Stimulated activated CD4-positive, alpha-beta T cell treated with anti-CD3 and anti-CD28 coated beads, Interleukin-2, amount 100 ng/mL, for 4 hours (primary cell): ENCODE data around the gene IFI44.

Experiments used
- DNase-seq: peaks from one replicate; pipeline ENCODE4 v3.0.0-alpha.2; 2020; ENCODE audit warnings: low read depth

IFI44 gene

GRCh38 chr1:78649628-78650027, at the start of gene IFI44:
IFI44 (plus strand) TSS chr1:78649831; CDS start chr1:78650196, 365 bp downstream.
- DNase-seq: peak; percentile 70

- DNase-seq: no peak
Measured at GRCh38 chr1:78601068-78601467, 48.6 kb upstream of the IFI44 start.

DNA sequence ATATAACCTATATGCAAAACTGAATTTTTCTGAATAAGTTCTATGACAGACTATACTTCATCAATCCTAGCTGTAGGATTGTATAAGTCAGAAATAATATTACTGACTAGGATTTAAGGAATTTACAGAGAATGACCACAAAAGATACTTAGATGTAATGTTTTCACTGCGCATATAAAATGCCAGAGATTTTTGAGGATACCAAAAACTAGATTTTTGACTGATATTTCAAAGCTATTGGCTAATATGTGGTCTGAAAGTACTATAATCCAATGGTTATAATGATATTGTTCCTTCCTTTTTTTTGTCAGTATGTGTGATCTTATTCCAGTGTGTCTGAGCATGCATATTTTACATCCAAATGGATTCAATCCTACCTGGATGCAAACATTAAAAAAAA, 46.4 kb upstream of the IFI44 start:
- DNase-seq: no peak

DNA sequence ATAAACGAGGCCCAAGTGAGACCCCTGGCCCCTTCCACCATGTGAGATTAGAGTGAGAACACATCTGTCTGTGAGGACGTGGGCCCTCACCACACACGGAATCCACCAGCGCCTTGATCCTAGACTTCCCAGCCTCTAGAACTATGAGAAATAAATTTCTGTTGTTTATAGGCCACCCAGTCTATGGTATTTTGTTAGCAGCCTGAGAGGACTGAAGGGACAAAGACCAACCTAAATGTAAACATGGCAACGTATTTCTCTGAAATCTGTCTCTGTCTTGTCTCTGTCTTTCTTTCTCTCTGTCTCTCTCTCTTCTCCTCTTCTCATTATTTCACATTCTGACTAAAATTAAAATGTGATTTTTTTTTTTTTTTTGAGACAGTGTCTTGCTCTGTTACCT, 45.0 kb upstream of the IFI44 start:
- DNase-seq: no peak

- DNase-seq: no peak
Measured at GRCh38 chr1:78606274-78606673, 43.4 kb upstream of the IFI44 start.

DNA sequence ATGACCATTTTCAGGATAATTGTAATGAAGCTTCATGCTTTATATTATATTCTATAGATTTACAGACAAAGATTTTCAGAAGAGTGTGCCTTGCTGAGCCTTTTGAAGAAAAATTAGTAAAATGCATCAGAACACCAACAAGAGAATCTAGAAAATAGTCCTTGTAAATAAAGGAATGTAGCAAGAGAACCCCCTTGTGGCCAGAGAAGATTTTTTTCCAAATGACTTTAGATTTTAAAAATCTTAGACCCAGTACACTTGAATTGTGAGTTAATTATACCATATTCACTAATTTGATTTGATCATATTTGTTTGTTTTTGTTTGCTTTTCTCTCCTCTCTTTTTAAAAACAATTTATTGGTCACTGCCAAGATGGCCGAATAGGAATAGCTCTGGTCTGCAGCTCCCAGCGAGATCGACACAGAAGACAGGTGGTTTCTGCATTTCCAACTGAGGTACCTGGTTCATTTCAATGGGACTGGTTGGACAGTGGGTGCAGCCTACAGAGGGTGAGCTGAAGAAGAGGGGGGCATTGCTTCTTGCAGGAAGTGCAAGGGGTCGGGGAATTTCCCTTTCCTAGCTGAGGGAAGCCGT, 42.2 kb upstream of the IFI44 start:
- no peak for DNase-seq

DNA sequence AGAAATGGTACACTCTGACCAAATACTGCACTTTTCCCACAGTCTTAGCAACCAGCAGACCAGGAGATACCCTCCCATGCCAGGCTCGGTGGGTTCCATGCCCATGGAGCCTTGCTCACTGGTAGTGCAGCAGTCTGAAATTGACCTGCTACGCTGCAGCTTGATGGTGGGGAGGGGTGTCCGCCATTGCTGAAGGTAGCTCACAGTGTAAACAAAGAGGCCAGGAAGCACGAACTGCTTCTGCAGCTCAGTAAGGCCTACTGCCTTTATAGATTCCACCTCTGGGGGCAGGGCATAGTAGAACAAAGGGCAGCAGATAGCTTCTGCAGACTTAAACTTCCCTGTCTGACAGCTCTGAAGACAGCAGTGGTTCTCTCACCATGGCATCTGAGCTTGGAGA, 41.7 kb upstream of the IFI44 start:
- DNase-seq: no peak

- peak; percentile 43 for DNase-seq
Measured at GRCh38 chr1:78617615-78618026, 32.0 kb upstream of the IFI44 start.

DNA sequence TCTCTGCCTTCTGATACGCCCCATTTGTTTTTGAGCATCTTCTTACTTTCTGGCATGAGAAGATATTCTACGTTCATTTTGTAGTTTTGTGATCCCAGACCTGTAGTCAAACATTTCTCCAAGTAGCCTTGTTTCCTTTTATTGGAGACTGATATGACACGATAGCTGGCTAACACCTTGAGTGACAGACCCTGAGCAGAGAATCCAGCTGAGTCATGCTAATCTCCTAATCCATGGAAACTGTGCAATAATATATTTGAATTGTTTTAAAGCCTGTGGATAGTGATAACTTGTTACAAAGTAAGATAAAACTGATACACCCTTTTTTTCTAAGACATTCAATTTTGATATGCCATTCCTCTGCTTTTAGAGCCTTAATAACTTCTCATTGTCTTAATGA, 30.6 kb upstream of the IFI44 start:
- no peak for DNase-seq

DNA sequence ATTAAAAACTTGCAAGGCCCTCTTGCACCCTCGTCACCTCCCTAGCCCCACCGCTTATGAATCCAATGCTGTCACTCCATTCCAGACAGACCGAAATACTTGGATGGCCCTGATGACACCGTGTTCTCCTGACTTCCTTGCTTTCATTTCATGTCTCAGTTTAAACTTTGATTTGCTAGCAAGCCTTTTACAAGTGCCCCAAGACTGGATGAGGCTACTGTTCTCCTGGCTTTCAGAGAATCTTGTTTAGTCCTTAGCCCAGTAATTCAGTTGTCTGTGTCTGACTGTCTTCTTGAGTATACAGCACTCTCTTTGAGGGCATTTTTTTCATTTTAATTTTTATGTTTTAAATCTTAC, 30.2 kb upstream of the IFI44 start:
- DNase-seq: no peak

- peak; percentile 79 for DNase-seq
Measured at GRCh38 chr1:78619803-78620579, 29.6 kb upstream of the IFI44 start, which contains the start of gene IFI44L. IFI44L (plus strand) TSS chr1:78620448; CDS start chr1:78627916, 7,468 bp downstream.

DNA sequence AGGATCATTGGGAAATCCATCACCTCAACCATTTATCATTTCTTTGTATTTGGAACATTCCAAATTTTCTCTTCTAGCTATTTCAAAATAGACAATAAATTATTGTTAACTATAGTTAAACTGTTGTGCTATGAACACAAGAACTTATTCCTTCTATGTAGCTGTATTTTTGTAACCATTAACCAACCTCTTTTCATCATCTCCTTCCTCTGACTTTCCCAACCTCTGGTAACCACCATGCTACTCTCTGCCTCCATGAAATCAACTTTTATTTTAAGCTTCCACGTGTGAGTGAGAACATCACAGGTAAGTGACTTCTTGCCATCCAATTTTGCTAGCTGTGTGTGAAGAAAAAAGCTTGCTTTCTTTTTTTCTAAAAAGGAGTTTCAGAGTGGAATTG, 29.0 kb upstream of the IFI44 start:
- no peak for DNase-seq

GRCh38 chr1:78622548-78622947, 27.1 kb upstream of the IFI44 start:
- no peak for DNase-seq

GRCh38 chr1:78624035-78624434, 25.6 kb upstream of the IFI44 start:
- no peak for DNase-seq

DNA sequence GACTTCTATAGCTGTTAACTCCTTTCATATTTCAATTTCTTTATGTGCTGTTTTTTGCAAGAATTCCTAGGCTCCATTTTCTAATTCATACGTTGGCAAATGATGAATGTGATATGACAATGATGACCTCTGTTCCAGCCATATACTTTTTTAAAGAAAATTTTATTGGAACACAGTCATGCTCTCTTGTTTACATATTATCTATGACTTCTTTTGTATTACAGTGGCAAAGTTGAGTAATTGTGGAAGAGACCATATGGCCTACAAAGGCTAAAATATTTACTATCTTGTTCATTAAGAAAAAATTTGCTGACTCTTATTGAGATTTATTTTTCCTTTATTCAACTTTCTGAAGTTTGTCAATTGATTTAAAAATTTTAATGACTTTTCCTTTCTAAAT, 22.3 kb upstream of the IFI44 start:
- DNase-seq: no peak

- DNase-seq: no peak
Measured at GRCh38 chr1:78630600-78630999, 19.0 kb upstream of the IFI44 start.

DNA sequence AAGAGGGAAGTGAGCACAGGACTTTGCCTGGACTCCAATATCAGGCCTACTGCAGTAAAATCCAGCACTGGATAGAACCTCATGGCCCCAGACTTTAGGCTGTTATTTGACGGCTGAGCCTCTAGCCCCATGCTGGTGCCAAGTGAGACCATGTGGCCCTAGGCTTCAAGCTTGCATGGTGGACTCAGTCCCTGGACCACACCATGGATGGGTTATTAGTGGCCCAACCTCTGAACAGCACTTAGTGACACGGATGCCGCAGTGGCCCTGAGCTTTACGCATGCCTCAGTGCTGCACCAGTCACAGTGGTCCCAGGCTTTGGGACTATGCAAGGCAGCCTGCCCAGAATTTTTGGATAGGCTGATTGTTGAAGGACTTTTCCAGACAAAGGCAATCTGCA, 16.4 kb upstream of the IFI44 start:
- no peak for DNase-seq

- no peak for DNase-seq
Measured at GRCh38 chr1:78640462-78640861, 9.2 kb upstream of the IFI44 start.

- no peak for DNase-seq
Measured at GRCh38 chr1:78641558-78641957, 8.1 kb upstream of the IFI44 start.

- DNase-seq: no peak
Measured at GRCh38 chr1:78645723-78646122, 3.9 kb upstream of the IFI44 start.

- no peak for DNase-seq
Measured at GRCh38 chr1:78647238-78647637, 2.4 kb upstream of the IFI44 start.

GRCh38 chr1:78650114-78650660, 556 bp downstream of the IFI44 start:
- DNase-seq: no peak

DNA sequence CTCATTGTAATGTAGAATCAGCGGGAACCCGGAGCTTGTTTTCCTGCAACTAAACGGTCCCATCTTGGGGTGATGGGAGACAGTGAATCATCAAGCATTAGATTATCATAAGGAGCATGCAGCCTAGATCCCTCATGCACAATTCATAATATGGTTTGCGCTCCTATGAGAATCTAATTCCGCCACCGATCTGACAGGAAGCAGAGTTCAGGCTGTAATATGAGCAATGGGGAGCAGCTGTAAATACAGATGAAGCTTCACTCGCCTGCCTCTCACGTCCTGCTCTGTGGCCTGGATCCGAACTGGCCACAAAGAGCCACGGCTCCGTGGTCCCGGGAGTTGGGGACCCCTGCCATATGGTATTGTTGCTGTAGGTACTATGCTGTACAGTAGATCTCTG, 1.6 kb downstream of the IFI44 start:
- no peak for DNase-seq
